ENCODE data around the gene WNT9B. TPM values are rescaled to one million over a fixed set of nuclear protein-coding genes. Genes with fewer than 3 reads are reported as not detected.
"Not testable (repeated sequence)": the region's sequence is repeated elsewhere in the genome, so short reads cannot be mapped to it uniquely, and the experiment has no call there.

Gene WNT9B
- total and polyA plus RNA-seq, 2 of the 13 experiments (the other 11 are each of a cell fraction or from before 2014, with no cell fraction given) = not detected

- H2AFZ ChIP-seq (ENCODE audit: low read length); H3K27ac ChIP-seq (ENCODE audit: extremely low read length, insufficient read depth, low read length); H3K9ac ChIP-seq (ENCODE audit: insufficient read depth, low read depth, low read length); FAIRE-seq; ATAC-seq; H3K27me3 ChIP-seq (ENCODE audit: control insufficient read depth in 1 of 2, insufficient read depth in 2 of 2, low read length in 2 of 2); H3K9me3 ChIP-seq (ENCODE audit: low read length); POLR2A ChIA-PET; CTCF ChIA-PET (ENCODE audit: low intra/inter-chr PET ratio, low total read pairs); DNase-seq (ENCODE audit: low spot score); in situ Hi-C loops (cut with HindIII; ENCODE audit: extremely low pct_ligation_motif_present, low pct_unique_long_range_greater_than_20kb); H3K36me3 ChIP-seq (replicated peaks in 1 of 2; ENCODE audit: control insufficient read depth in 1 of 2, insufficient read depth in 2 of 2, low read length in 2 of 2); BruUV-seq (replicated peaks): not testable (repeated sequence)
- WGBS (ENCODE audit: low lambda C conversion rate) = 14% methylated on average over 4 of the region's 4 CpGs
- peak overlapping the region; percentile 38; the same call in 1 of the 2 replicates for H3K4me2 ChIP-seq (ENCODE audit: low read depth, low read length)
- peak overlapping the region in 1 of 3 experiments; percentile 87; a peak in 2 of 6 replicates for H3K4me3 ChIP-seq (replicated peaks in 1 of 3; ENCODE audit: insufficient read depth in 1 of 3, low read depth in 2 of 3, low read length in 3 of 3)
- intact Hi-C loops (cut with micrococcal nuclease; ENCODE audit: unreplicated experiment) = loop anchor here (2.0 kb wide), 2 partner anchors 21 to 45 kb away; no protein-coding TSS in a partner anchor
- H4K20me1 ChIP-seq (ENCODE audit: insufficient read depth, low read length) = peaks cover 15% of the 10 kb centered on the region
- TF ChIP-seq ZNF709 (CRISPR knock-in tag; IDR thresholded peaks at IDR 0.05) = 0 out of 2 replicates have a peak, but pooled peaks have one; percentile 2
- H3K79me2 ChIP-seq (ENCODE audit: insufficient read depth, low read length) = peaks cover 40% of the 10 kb centered on the region
- H3K4me1 ChIP-seq (ENCODE audit: insufficient read depth, low read length) = peaks cover 31% of the 10 kb centered on the region
These were observed 70.6 kb downstream of the WNT9B start for GRCh38 chr17:46921962-46922361.

GRCh38 chr17:46922487-46922803 is 71.1 kb downstream of the WNT9B start:
- no peak for DNase-seq (ENCODE audit: low spot score)
- CTCF ChIA-PET (ENCODE audit: low intra/inter-chr PET ratio, low total read pairs) = no interaction called here
- Histone ChIP-seq H3K36me3 (replicated peaks in 1 of 2; ENCODE audit: control insufficient read depth in 1 of 2, insufficient read depth in 2 of 2, low read length in 2 of 2) (no peaks in the 10 kb centered on the region), H3K4me1 (ENCODE audit: insufficient read depth, low read length) (peaks cover 36% of the 10 kb centered on the region), H3K4me2 (ENCODE audit: low read depth, low read length) (peak overlapping the region; percentile 93), H4K20me1 (ENCODE audit: insufficient read depth, low read length) (peaks cover 19% of the 10 kb centered on the region), H3K79me2 (ENCODE audit: insufficient read depth, low read length) (peaks cover 45% of the 10 kb centered on the region), H3K4me3 (replicated peaks in 1 of 3; ENCODE audit: insufficient read depth in 1 of 3, low read depth in 2 of 3, low read length in 3 of 3) (peak overlapping the region; percentile 87 to 97 (median 92)), H3K27ac (ENCODE audit: extremely low read length, insufficient read depth, low read length) (peak overlapping the region; percentile 88), H3K9me3 (ENCODE audit: low read length) (no peaks in the 10 kb centered on the region), H3K9ac (ENCODE audit: insufficient read depth, low read depth, low read length) (peak overlapping the region; percentile 98), H3K27me3 (ENCODE audit: control insufficient read depth in 1 of 2, insufficient read depth in 2 of 2, low read length in 2 of 2) (no peaks in the 10 kb centered on the region; a peak in 1 of 5 replicates), H2AFZ (ENCODE audit: low read length) (peak overlapping the region; percentile 96)
- intact Hi-C loops (cut with micrococcal nuclease; ENCODE audit: unreplicated experiment) (loop anchor here (2.0 kb wide), 2 partner anchors 20 to 46 kb away; no protein-coding TSS in a partner anchor), in situ Hi-C loops (cut with HindIII; ENCODE audit: extremely low pct_ligation_motif_present, low pct_unique_long_range_greater_than_20kb) (no loop called here)
- POLR2A ChIA-PET = no interaction called here
- BruUV-seq (replicated peaks) = TSS peak; percentile 87
- 2% methylated on average over 6 of the region's 6 CpGs for WGBS (ENCODE audit: low lambda C conversion rate)
- no peak for FAIRE-seq
- peak; percentile 27 for ATAC-seq
- 0 out of 2 replicates have a peak, but pooled peaks have one; percentile 11 for TF ChIP-seq ZNF800 (CRISPR knock-in tag; IDR thresholded peaks at IDR 0.05)
- TF ChIP-seq ZNF629 (CRISPR knock-in tag; conservative IDR thresholded peaks at IDR 0.05) = no peak
- TF ChIP-seq ZNF878 (CRISPR knock-in tag; IDR thresholded peaks at IDR 0.05) = 0 out of 2 replicates have a peak, but pooled peaks have one; percentile 51
- TF ChIP-seq ZBTB43 (CRISPR knock-in tag; conservative IDR thresholded peaks at IDR 0.05) = 0 out of 2 replicates have a peak, but pooled peaks have one; percentile 12
- no peak for TF ChIP-seq ZNF382 (CRISPR knock-in tag; IDR thresholded peaks at IDR 0.05; ENCODE audit: borderline replicate concordance)
- TF ChIP-seq RARG (CRISPR knock-in tag; IDR thresholded peaks at IDR 0.05; ENCODE audit: low read depth) = peak; percentile 52; the same call in 1 of the 2 replicates
- TF ChIP-seq MYPOP (CRISPR knock-in tag; IDR thresholded peaks at IDR 0.05) = peak; percentile 31; the same call in 1 of the 2 replicates
- TF ChIP-seq YEATS2 (CRISPR knock-in tag; IDR thresholded peaks at IDR 0.05; ENCODE audit: borderline replicate concordance) = no peak
- TF ChIP-seq RFX1 (IDR thresholded peaks at IDR 0.05) = no peak
